ENCODE measurements around the gene TRAF3IP3. TPM values are rescaled to one million over a fixed set of nuclear protein-coding genes. Genes with fewer than 3 reads are reported as not detected.

TRAF3IP3 gene
- total RNA-seq, 1 experiment from 2014 or later: not detected

DNA sequence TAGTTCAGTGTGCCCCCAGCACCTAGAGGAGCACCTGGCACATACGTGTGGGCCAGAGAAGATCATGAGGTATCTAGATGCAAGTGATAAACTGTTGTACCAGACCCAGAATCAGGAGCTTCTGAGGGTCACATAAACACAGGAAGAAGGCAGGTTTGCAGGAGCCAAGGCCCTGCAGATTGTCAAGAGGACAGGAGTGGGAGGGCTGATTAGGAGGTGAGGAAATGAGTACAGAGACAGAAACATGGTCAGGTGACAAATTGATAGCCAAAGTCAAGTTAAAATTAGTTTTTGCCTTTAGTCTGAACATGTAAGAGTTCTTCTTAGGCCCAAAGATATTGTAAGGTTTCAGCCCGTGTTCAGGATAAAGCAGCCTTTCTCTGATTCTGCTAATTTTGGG, 14.0 kb upstream of the TRAF3IP3 start:
- Mint-ChIP-seq H3K27me3 (ENCODE audit: insufficient read depth, unreplicated experiment) (peaks cover 5% of the 10 kb centered on the region), H3K4me1 (ENCODE audit: low read depth, unreplicated experiment) (peaks cover 9% of the 10 kb centered on the region), H3K27ac (ENCODE audit: unreplicated experiment) (no peak overlapping the region), H3K4me3 (ENCODE audit: unreplicated experiment) (no peak overlapping the region), H3K36me3 (ENCODE audit: insufficient read depth, unreplicated experiment) (no peaks in the 10 kb centered on the region), H3K9me3 (ENCODE audit: unreplicated experiment) (no peaks in the 10 kb centered on the region)
- peaks cover 8% of the 10 kb centered on the region for H3K4me1 ChIP-seq
- H3K4me3 ChIP-seq (ENCODE audit: low read depth, low read length): no peak overlapping the region
- CTCF ChIA-PET: no interaction called here
- no peaks in the 10 kb centered on the region for H3K27me3 ChIP-seq (replicated peaks; ENCODE audit: control insufficient read depth, insufficient read depth, low read length)
- H3K9me3 ChIP-seq: no peaks in the 10 kb centered on the region
- no peak for TF ChIP-seq CTCF (IDR thresholded peaks at IDR 0.05; ENCODE audit: insufficient read depth in 1 of 2, low read depth in 1 of 2, low read length in 1 of 2, severe bottlenecking in 1 of 2, unreplicated experiment in 1 of 2)
- BruUV-seq (replicated peaks): no TSS peak
- POLR2A ChIA-PET: no interaction called here
- DNase-seq: no peak
- intact Hi-C loops (cut with micrococcal nuclease; ENCODE audit: unreplicated experiment): no loop called here
- no peaks in the 10 kb centered on the region for H3K36me3 ChIP-seq (ENCODE audit: control insufficient read depth, insufficient read depth, low read length)

DNA sequence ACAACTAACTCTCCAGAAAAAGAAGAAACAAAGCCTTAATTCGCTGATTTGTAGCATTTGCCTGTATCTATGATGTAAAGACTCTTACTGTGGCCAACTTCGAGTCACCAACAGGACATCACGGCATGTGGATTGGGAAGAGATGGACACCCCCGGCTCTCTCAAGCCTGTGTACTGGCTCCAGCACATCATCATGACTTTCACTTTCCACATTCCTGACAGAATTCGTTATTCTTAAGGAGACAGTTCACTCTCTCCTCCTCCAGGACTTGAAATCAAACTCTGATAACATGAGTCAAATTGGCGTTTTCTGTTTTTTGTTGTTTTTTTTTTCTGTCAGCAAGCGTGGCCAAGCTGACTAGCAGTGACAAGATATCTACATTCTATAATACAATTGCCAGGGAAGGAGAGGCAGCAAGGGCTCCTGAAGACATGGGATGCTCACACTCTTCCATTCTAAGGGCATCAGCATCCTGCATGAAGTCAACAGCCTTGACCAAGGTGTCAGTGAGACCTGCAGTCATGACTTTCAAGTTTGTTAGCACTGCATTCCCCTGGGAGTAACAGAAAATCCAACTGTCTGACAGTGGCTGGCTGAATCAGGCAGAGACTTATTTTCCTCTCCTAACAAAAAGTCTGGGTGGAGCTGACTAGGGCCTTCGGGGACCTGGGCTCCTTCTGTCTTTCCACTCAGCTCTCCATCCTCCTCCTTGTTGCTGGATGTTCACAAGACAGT, 13.3 kb upstream of the TRAF3IP3 start:
- TF ChIP-seq CTCF (IDR thresholded peaks at IDR 0.05; ENCODE audit: insufficient read depth in 1 of 2, low read depth in 1 of 2, low read length in 1 of 2, severe bottlenecking in 1 of 2, unreplicated experiment in 1 of 2): no peak
- Histone ChIP-seq H3K27me3 (replicated peaks; ENCODE audit: control insufficient read depth, insufficient read depth, low read length) (no peaks in the 10 kb centered on the region), H3K4me3 (ENCODE audit: low read depth, low read length) (no peak overlapping the region), H3K9me3 (no peaks in the 10 kb centered on the region), H3K36me3 (ENCODE audit: control insufficient read depth, insufficient read depth, low read length) (no peaks in the 10 kb centered on the region), H3K4me1 (peaks cover 14% of the 10 kb centered on the region)
- no peak for DNase-seq
- CTCF ChIA-PET: no interaction called here
- Mint-ChIP-seq H3K4me3 (ENCODE audit: unreplicated experiment) (no peak overlapping the region), H3K9me3 (ENCODE audit: unreplicated experiment) (no peaks in the 10 kb centered on the region), H3K27me3 (ENCODE audit: insufficient read depth, unreplicated experiment) (peaks cover 3% of the 10 kb centered on the region), H3K4me1 (ENCODE audit: low read depth, unreplicated experiment) (peaks cover 9% of the 10 kb centered on the region), H3K36me3 (ENCODE audit: insufficient read depth, unreplicated experiment) (no peaks in the 10 kb centered on the region), H3K27ac (ENCODE audit: unreplicated experiment) (no peak overlapping the region)
- intact Hi-C loops (cut with micrococcal nuclease; ENCODE audit: unreplicated experiment): no loop called here
- BruUV-seq (replicated peaks): no TSS peak
- POLR2A ChIA-PET: no interaction called here

- BruUV-seq (replicated peaks): no TSS peak
- peaks cover 16% of the 10 kb centered on the region for H3K4me1 ChIP-seq
- H3K4me3 Mint-ChIP-seq (ENCODE audit: unreplicated experiment): no peak overlapping the region
- ChIA-PET POLR2A (no interaction called here), CTCF (no interaction called here)
- H3K9me3 ChIP-seq: no peaks in the 10 kb centered on the region
- no peak for TF ChIP-seq CTCF (IDR thresholded peaks at IDR 0.05; ENCODE audit: insufficient read depth in 1 of 2, low read depth in 1 of 2, low read length in 1 of 2, severe bottlenecking in 1 of 2, unreplicated experiment in 1 of 2)
- no peaks in the 10 kb centered on the region for H3K9me3 Mint-ChIP-seq (ENCODE audit: unreplicated experiment)
- H3K36me3 Mint-ChIP-seq (ENCODE audit: insufficient read depth, unreplicated experiment): no peaks in the 10 kb centered on the region
- H3K4me1 Mint-ChIP-seq (ENCODE audit: low read depth, unreplicated experiment): peaks cover 11% of the 10 kb centered on the region
- intact Hi-C loops (cut with micrococcal nuclease; ENCODE audit: unreplicated experiment): no loop called here
- no peak overlapping the region for H3K27ac Mint-ChIP-seq (ENCODE audit: unreplicated experiment)
- H3K27me3 Mint-ChIP-seq (ENCODE audit: insufficient read depth, unreplicated experiment): peaks cover 3% of the 10 kb centered on the region
- no peak overlapping the region for H3K4me3 ChIP-seq (ENCODE audit: low read depth, low read length)
- H3K27me3 ChIP-seq (replicated peaks; ENCODE audit: control insufficient read depth, insufficient read depth, low read length): no peaks in the 10 kb centered on the region
- no peaks in the 10 kb centered on the region for H3K36me3 ChIP-seq (ENCODE audit: control insufficient read depth, insufficient read depth, low read length)
- no peak for DNase-seq
Measured at GRCh38 chr1:209743145-209743482, 12.7 kb upstream of the TRAF3IP3 start.

All from Caco-2 (cell line).